Activated T-helper 1 cell treated with anti-CD3 and anti-CD28 coated beads, Interleukin-2, amount 50 U/mL, for 16 hours (primary cell): ENCODE measurements around the gene FABP3.

ENCODE experiments used
- DNase-seq, 2 donors: peaks; one replicate each; pipeline ENCODE4 v3.0.0-alpha.2; 2020; ENCODE audit warnings: low read depth in 1 of 2, low spot score in 1 of 2

FABP3 gene

GRCh38 chr1:31373897-31374486 is 1.1 kb upstream of the FABP3 start:
- no peak for DNase-seq

- no peak for DNase-seq
Observed at GRCh38 chr1:31372751-31373055, 173 bp downstream of the FABP3 start.

DNA sequence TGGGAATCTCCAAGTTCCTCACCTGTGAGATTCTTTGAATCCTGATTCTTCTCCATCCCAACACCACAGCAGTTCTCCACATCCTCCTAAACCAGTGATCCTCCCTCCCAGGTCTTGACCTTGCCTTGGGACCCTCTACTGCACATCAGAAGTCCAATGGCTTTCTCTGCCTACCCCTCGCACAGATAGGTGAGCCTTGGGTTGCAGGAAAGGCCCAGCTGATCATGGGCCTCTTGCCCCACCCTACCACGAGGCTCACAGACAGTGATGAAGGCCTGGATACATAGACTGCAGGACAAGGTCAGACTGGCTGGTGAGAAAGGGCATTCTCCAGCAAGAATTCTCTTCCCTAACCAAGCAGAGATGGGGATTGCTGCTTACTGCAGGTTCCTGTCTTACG is 825 bp downstream of the FABP3 start:
- DNase-seq, result no peak

GRCh38 chr1:31371121-31371959 is 1.5 kb downstream of the FABP3 start:
- no peak for DNase-seq

DNA sequence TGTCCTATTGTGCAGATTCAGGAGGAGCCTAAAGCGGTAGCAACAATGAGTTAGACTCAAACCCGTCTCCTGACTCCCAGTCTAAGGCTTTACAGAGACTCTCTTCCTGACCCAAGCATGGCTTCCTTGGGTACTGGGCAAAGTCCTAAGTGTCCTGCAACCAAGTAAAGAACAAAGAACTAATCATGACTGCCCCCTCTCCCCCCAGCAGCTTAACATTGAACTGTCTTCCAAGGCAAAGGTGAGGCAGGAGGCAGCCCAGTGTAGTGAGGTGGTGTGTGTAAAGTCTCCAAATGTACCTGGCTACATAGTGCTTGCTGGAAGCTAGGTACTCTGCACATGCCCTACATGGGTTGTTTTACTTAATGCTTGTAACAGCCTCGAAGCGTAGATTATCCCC is 2.3 kb downstream of the FABP3 start:
- DNase-seq, result no peak

DNA sequence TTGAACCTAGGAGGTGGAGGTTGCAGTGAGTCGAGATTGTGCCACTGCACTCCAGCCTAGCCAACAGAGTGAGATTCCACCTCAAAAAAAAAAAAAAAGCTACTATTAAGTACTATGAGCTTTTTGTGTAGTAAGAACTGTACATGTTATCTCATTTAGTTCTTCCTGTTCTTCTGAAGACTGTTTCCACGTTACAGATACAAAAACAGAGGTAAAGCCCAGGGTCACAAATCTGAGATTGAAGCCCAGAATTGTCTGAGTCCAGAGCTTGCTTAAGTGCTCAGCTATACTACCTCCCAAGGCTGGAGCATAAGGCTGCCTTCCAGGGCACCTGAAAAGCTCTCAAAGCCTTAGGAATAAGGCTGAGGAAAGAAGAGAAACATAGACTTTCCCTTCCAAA is 2.9 kb downstream of the FABP3 start:
- no peak for DNase-seq

GRCh38 chr1:31368611-31369107 is 4.2 kb downstream of the FABP3 start:
- no peak for DNase-seq

GRCh38 chr1:31366796-31367195 is 6.1 kb downstream of the FABP3 start:
- DNase-seq, result no peak

- no peak for DNase-seq
Observed at GRCh38 chr1:31364561-31365250, 8.2 kb downstream of the FABP3 start.

DNA sequence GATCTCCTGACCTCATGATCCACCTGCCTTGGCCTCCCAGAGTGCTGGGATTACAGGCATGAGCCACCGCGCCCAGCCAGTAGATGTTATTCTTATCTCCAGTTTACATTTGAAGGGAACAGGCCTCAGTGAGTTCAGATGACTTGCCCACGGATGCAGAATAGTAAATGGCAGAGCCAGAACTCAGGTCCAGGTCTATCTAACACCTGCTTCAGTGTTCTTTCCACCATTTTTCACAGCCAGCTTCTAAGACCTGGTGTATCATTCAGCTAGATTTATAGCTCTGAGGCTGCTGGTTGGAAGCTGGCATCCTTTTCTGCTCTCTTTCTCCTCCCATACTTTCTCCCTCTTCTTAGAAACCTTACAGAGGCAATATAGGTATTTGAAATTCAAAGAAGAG is 10.8 kb downstream of the FABP3 start:
- DNase-seq, result no peak

- no peak for DNase-seq
Observed at GRCh38 chr1:31361607-31362006, 11.3 kb downstream of the FABP3 start.

DNA sequence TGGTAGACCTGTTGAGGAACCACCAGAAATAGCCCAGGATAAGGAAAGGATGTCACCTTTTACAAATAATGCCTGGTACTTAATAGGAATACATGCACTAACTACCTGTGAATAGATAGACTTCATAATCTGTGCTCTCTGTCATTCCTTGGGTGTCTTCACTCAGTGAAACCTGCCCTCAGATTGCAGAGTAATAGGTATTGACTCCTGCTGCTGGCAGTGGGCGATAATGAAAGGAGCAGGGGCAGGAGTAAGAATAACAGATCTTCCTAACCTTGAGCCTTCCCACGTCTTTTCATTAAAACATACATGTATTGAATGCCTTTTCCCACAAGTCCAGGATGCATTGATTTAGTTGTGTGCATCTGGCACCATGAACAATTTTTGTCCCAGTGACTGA is 16.4 kb downstream of the FABP3 start:
- no peak for DNase-seq

DNA sequence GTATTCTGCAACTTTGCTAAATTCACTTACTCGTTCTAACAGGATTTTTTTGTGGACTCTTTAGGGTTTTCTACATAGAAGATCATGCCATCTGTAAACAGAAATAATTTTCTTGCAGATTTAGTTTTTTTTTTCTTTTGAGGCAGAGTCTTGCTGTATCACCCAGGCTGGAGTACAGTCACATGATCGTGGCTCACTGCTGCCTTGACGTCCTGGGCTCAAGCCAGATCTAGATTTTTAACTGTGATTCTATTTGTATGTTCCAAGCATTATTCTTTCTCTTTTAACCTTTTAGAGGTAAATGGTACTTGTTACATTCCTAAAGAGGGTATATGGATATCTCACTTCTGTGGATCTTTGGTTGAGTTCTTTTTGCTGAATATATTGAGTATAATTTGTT is 18.6 kb downstream of the FABP3 start:
- DNase-seq, result no peak

GRCh38 chr1:31348449-31348848 is 24.4 kb downstream of the FABP3 start:
- no peak for DNase-seq

DNA sequence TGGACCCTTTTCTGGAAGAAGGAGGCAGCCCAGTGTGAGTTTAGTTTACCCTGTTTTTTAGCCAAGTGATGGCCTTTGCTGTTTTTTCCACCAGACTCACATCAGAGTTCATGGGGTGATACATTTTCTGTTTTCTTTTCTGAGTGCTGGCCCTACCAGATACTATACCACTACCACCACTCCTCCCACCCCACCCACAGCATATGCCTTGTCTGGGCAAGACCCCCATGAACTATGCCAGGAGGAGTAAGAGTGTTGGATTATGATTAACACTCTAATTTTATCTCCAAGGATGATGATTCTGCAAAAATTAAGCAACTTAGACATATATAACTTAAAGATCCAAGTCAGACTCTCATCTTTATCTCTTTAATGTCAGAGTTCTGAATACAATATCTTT is 26.1 kb downstream of the FABP3 start:
- no peak for DNase-seq

DNA sequence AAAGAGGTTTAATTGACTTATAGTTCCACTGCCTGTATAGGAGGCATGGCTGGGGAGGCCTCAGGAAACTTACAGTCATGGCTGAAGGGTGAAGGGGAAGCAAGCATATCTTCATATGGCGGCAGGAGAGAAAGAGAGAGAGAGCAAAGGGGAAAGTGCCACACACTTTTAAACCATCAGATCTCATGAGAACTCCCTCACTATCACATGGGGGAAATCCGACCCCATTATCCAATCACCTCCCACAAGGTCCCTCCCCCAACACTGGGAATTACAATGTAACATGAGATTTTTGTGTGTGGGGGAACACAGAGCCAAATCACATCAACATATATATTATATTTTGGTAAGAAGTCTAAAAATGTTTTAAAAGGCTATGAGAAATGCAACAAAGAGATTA is 27.2 kb downstream of the FABP3 start:
- DNase-seq, result no peak

- DNase-seq, result no peak
Observed at GRCh38 chr1:31344503-31344902, 28.4 kb downstream of the FABP3 start.

- DNase-seq, result no peak
Observed at GRCh38 chr1:31336687-31337467, 36.0 kb downstream of the FABP3 start.

GRCh38 chr1:31335007-31335406 is 37.9 kb downstream of the FABP3 start:
- DNase-seq, result no peak

- no peak for DNase-seq
Observed at GRCh38 chr1:31327381-31327780, 45.5 kb downstream of the FABP3 start.

- no peak for DNase-seq
Observed at GRCh38 chr1:31326461-31326860, 46.4 kb downstream of the FABP3 start.

- no peak for DNase-seq
Observed at GRCh38 chr1:31324992-31325391, 47.9 kb downstream of the FABP3 start.
